Duodenal mucosa (tissue), 2 donors: ENCODE results near the gene GCDH.
A peak's percentile ranks its signal among the peaks of the same experiment; 100 is the strongest.
"Not testable (repeated sequence)": the region's sequence is repeated elsewhere in the genome, so short reads cannot be mapped to it uniquely, and the experiment has no call there.

Source experiments
- H3K27ac ChIP-seq: one replicate; pipeline ENCODE4 v1.7.0; 2013; ENCODE audit warnings: low read depth, low read length
- H3K27me3 ChIP-seq, 2 donors: one replicate each; pipeline ENCODE4 v1.7.0; 2013; ENCODE audit warnings: low read length in 2 of 2, control low read depth in 1 of 2; ENCODE audit not compliant: insufficient read depth in 2 of 2, control insufficient read depth in 1 of 2
- H3K36me3 ChIP-seq, 2 donors: one replicate each; pipeline ENCODE4 v1.7.0; 2013; ENCODE audit warnings: low read length in 2 of 2, control low read depth in 1 of 2; ENCODE audit not compliant: insufficient read depth in 2 of 2, control insufficient read depth in 1 of 2
- H3K4me1 ChIP-seq, 2 donors: one replicate each; pipeline ENCODE4 v1.7.0; 2013; ENCODE audit warnings: low read length in 2 of 2, control low read depth in 1 of 2; ENCODE audit not compliant: insufficient read depth in 2 of 2, control insufficient read depth in 1 of 2
- H3K4me3 ChIP-seq, 2 donors: one replicate each; pipeline ENCODE4 v1.7.0; 2013; ENCODE audit warnings: low read length in 2 of 2, low read depth in 1 of 2
- H3K9ac ChIP-seq, 2 donors: one replicate each; pipeline ENCODE4 v1.7.0; 2013; ENCODE audit warnings: low read length in 2 of 2, low read depth in 1 of 2
- H3K9me3 ChIP-seq, 2 donors: one replicate each; pipeline ENCODE4 v1.7.0; 2013; ENCODE audit warnings: low read length in 2 of 2, control low read depth in 1 of 2; ENCODE audit not compliant: control insufficient read depth in 1 of 2

The GCDH gene

DNA sequence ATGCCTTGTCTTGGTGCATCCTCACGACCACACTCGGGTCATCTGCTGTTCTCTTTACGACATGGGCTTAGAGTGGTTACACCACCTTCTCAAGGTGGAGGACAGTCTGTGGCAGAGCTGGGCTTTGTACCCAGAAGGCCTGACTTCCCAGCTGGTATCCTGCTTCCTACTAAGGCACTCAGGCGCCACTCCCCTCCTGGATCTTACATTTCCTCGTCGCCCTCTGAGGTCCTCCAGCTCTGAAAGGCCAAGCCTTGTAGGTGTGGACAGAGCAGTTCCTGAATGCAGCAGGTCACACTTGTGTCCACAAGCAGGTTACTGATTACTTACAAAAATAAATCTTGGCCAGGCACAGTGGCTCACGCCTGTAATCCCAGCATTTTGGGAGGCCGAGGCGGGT lies 16.2 kb downstream of the GCDH start:
- H3K9me3 ChIP-seq: no peaks in the 10 kb centered on the region
- no peaks in the 10 kb centered on the region for H3K27me3 ChIP-seq
- peaks cover 1% of the 10 kb centered on the region in 2 donors for H3K4me1 ChIP-seq
- no peak overlapping the region for H3K27ac ChIP-seq
- no peaks in the 10 kb centered on the region for H3K36me3 ChIP-seq
- no peak overlapping the region for H3K4me3 ChIP-seq
- H3K9ac ChIP-seq: no peak overlapping the region

DNA sequence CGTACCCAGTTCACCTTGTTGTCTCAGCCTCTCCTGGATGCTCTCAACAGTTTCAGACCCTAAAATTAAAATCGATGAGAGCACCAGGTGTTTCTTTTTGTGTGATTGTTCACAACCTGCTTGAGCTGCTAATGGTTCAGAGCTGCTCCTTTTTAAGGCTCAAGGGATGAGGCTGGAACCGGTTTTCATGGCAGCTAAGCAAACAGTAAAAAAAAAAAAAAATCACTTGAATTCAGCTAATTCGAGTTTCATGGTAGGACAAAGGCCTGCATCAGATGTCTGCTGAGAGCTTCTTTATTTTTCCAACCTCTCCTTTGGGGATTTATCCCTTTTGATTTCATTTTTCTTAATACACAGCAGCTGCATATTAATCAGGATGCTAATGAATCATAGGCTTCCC lies 21.6 kb downstream of the GCDH start:
- Histone ChIP-seq H3K4me1 (peaks cover 12 to 15% of the 10 kb centered on the region in 2 donors), H3K9me3 (no peaks in the 10 kb centered on the region), H3K9ac (peak overlapping the region in 1 of 2 donors; percentile 25), H3K27ac (no peak overlapping the region), H3K36me3 (no peaks in the 10 kb centered on the region), H3K4me3 (no peak overlapping the region), H3K27me3 (no peaks in the 10 kb centered on the region)

DNA sequence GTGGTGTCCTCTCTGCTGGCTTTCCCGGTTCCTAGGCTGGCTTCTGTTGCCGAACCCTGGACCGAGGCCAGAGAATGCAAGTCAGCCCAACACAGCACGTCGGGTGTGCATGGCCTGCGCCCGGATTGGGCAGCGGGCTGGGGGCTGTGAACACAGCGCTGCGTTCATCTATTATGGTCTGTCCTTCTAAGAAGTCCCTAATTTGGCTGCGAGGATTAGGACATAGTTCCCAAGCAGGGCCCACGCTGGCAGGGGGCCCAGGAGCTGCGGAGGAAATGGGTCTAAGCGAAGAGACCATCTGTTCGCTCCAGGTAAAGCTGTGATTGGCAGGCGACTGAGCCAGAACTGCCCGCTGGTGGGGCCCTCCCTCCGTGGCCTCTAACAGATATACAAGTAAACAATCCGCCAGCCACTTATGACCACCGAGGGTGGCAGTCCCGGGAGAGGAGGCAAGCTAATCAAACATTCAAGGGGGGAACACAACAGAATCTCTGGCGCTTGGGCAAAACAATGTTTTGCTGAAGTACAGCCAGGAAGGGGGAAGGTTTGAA lies 22.1 kb downstream of the GCDH start:
- Histone ChIP-seq H3K4me3 (peak overlapping the region in 1 of 2 donors; percentile 26), H3K27ac (peak overlapping the region; percentile 5), H3K27me3 (no peaks in the 10 kb centered on the region), H3K4me1 (peaks cover 12 to 15% of the 10 kb centered on the region in 2 donors), H3K36me3 (no peaks in the 10 kb centered on the region), H3K9me3 (no peaks in the 10 kb centered on the region), H3K9ac (peak overlapping the region in 1 of 2 donors; percentile 25)

DNA sequence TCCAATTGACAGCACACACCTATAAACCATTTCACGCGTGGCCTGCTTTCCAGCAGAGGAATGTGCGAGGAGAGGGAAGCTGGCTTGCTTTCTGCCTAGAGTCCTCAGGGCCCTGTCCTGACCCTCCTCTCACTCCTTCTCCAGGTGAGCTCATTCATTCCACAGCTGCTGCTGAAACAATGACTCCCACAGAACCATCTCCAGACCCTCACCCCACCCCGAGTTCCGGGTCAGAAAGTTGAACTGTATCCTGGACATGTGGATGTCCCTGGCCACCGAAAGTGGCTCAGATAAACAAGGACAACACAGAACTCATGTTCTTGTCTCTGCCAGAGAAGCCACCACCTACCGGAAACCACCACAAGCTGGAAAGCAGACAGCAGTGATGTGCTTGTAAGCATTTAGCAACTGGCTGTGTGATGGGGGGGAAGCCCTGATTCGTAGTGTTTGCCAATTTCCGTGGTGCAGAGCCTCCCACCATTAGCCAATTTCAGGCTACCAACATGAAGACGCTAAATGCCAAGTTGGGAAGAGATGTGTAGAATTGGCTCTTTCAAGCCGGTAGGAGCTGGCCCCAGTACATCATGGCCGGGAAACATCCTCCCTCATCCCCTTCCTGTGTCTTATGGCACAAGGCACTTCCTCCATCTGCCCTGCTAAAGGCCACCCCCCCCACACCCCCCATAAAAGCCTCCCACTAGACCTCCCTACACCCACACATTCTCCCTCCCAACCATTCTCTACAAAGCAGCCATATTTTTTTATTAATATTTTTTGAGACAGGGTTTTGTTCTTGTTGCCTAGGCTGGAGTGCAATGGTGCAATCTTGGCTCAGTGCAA lies 23.1 kb downstream of the GCDH start:
- H3K9ac ChIP-seq: no peak overlapping the region
- H3K27ac ChIP-seq: peak overlapping the region; percentile 5
- H3K4me1 ChIP-seq: peaks cover 12 to 15% of the 10 kb centered on the region in 2 donors
- H3K9me3 ChIP-seq: no peaks in the 10 kb centered on the region
- H3K4me3 ChIP-seq: peak overlapping the region in 1 of 2 donors; percentile 26
- no peaks in the 10 kb centered on the region for H3K27me3 ChIP-seq
- no peaks in the 10 kb centered on the region for H3K36me3 ChIP-seq

GRCh38 chr19:12915860-12916259 lies 24.9 kb downstream of the GCDH start:
- not testable (repeated sequence) for H3K9ac ChIP-seq, H3K9me3 ChIP-seq, H3K4me3 ChIP-seq, H3K27me3 ChIP-seq, H3K36me3 ChIP-seq, H3K27ac ChIP-seq
- H3K4me1 ChIP-seq: peaks cover 12 to 15% of the 10 kb centered on the region in 2 donors

- Histone ChIP-seq H3K4me3 (no peak overlapping the region), H3K4me1 (peaks cover under 1 to 3% of the 10 kb centered on the region in 2 donors), H3K27me3 (no peaks in the 10 kb centered on the region), H3K9ac (no peak overlapping the region), H3K27ac (no peak overlapping the region), H3K9me3 (no peaks in the 10 kb centered on the region), H3K36me3 (peaks cover 6 to 10% of the 10 kb centered on the region in 2 donors)
Observed at GRCh38 chr19:12918253-12918652, 27.3 kb downstream of the GCDH start.

- H3K36me3 ChIP-seq: peaks cover 16 to 29% of the 10 kb centered on the region in 2 donors
- no peak overlapping the region for H3K27ac ChIP-seq
- no peaks in the 10 kb centered on the region for H3K9me3 ChIP-seq
- H3K27me3 ChIP-seq: no peaks in the 10 kb centered on the region
- H3K4me3 ChIP-seq: no peak overlapping the region
- no peak overlapping the region for H3K9ac ChIP-seq
- H3K4me1 ChIP-seq: no peaks in the 10 kb centered on the region
Observed at GRCh38 chr19:12921047-12921446, 30.1 kb downstream of the GCDH start.

GRCh38 chr19:12922959-12923358 lies 32.0 kb downstream of the GCDH start:
- no peaks in the 10 kb centered on the region for H3K4me1 ChIP-seq
- H3K36me3 ChIP-seq: peaks cover 24 to 42% of the 10 kb centered on the region in 2 donors
- no peak overlapping the region for H3K9ac ChIP-seq
- no peaks in the 10 kb centered on the region for H3K9me3 ChIP-seq
- H3K27ac ChIP-seq: no peak overlapping the region
- no peaks in the 10 kb centered on the region for H3K27me3 ChIP-seq
- H3K4me3 ChIP-seq: no peak overlapping the region

GRCh38 chr19:12924621-12925310 lies 33.8 kb downstream of the GCDH start:
- no peak overlapping the region for H3K27ac ChIP-seq
- peaks cover 33 to 60% of the 10 kb centered on the region in 2 donors for H3K36me3 ChIP-seq
- H3K9ac ChIP-seq: no peak overlapping the region
- H3K27me3 ChIP-seq: no peaks in the 10 kb centered on the region
- no peaks in the 10 kb centered on the region for H3K4me1 ChIP-seq
- no peaks in the 10 kb centered on the region for H3K9me3 ChIP-seq
- H3K4me3 ChIP-seq: no peak overlapping the region

DNA sequence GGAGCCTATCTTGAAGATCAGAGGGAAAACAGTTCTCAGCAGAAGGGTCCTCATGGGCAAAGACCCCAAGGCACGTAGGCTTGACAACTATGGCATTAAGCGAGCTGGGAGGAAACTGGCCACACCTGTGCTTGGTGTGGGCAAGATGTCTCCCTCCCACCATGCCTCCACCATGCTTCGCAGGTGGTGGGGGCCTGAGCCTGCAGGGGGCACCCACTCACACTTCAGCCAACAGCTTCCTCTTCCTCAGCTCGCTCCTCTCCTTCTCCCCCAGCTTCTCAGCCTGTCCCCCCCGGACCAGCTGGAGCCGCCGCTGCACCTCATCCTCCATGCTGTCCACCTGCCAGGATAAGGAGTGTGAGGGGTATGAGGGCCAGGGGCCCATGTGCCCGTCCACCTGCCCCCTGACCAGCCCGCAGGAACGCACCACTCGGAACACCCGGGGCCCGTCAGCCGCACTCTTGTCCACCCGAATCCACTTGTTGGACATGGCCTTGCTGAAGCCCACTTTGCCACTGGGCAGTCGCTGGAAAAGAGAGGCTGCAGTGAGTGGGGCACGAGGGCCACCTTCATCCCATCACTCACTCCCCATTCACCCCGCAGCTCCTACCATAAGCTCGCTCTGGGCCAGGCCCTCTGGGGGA lies 39.2 kb downstream of the GCDH start:
- Histone ChIP-seq H3K27ac (no peak overlapping the region), H3K36me3 (peaks cover 26 to 43% of the 10 kb centered on the region in 2 donors), H3K9ac (no peak overlapping the region), H3K4me1 (peaks cover 11 to 18% of the 10 kb centered on the region in 2 donors), H3K27me3 (no peaks in the 10 kb centered on the region), H3K9me3 (no peaks in the 10 kb centered on the region), H3K4me3 (no peak overlapping the region)
